Activated CD4-positive, CD25-positive, alpha-beta regulatory T cell (primary cell): Measurements from ENCODE around the gene OR6M1.

Experiments
- DNase-seq, 4 experiments: peaks; one replicate each; lab custom pipeline; 2025; lab: John Stamatoyannopoulos, UW

OR6M1 gene

GRCh38 chr11:123806249-123806648 is at the start of gene OR6M1:
OR6M1 (minus strand) TSS chr11:123806349; CDS start chr11:123806349, 0 bp downstream.
- no peak for DNase-seq

- no peak for DNase-seq
Measured at GRCh38 chr11:123853038-123853437, 46.9 kb upstream of the OR6M1 start.

GRCh38 chr11:123852321-123852720 is 46.2 kb upstream of the OR6M1 start:
- no peak for DNase-seq

- no peak for DNase-seq
Measured at GRCh38 chr11:123851110-123851509, 45.0 kb upstream of the OR6M1 start.

GRCh38 chr11:123841174-123841573 is 35.0 kb upstream of the OR6M1 start:
- DNase-seq: no peak

- DNase-seq: no peak
Measured at GRCh38 chr11:123839131-123839530, 33.0 kb upstream of the OR6M1 start.

GRCh38 chr11:123838659-123839058 is 32.5 kb upstream of the OR6M1 start:
- DNase-seq: no peak

GRCh38 chr11:123838199-123838598 is 32.0 kb upstream of the OR6M1 start:
- no peak for DNase-seq

- DNase-seq: no peak
Measured at GRCh38 chr11:123833095-123833494, 26.9 kb upstream of the OR6M1 start.

- DNase-seq: no peak
Measured at GRCh38 chr11:123829745-123830144, 23.6 kb upstream of the OR6M1 start.

GRCh38 chr11:123822599-123822998 is 16.4 kb upstream of the OR6M1 start:
- no peak for DNase-seq

- DNase-seq: no peak
Measured at GRCh38 chr11:123822032-123822431, 15.9 kb upstream of the OR6M1 start.

- DNase-seq: no peak
Measured at GRCh38 chr11:123815122-123815521, 9.0 kb upstream of the OR6M1 start.

GRCh38 chr11:123801765-123802164 is 4.4 kb downstream of the OR6M1 start:
- no peak for DNase-seq

- DNase-seq: no peak
Measured at GRCh38 chr11:123800036-123800435, 6.1 kb downstream of the OR6M1 start.

- DNase-seq: no peak
Measured at GRCh38 chr11:123799438-123799837, 6.7 kb downstream of the OR6M1 start.

- DNase-seq: no peak
Measured at GRCh38 chr11:123798513-123799252, 7.5 kb downstream of the OR6M1 start.

- no peak for DNase-seq
Measured at GRCh38 chr11:123798079-123798478, 8.1 kb downstream of the OR6M1 start.

GRCh38 chr11:123797541-123797940 is 8.6 kb downstream of the OR6M1 start:
- no peak for DNase-seq

- DNase-seq: no peak
Measured at GRCh38 chr11:123797114-123797513, 9.0 kb downstream of the OR6M1 start.

GRCh38 chr11:123796226-123796625 is 9.9 kb downstream of the OR6M1 start:
- no peak for DNase-seq

- no peak for DNase-seq
Measured at GRCh38 chr11:123783536-123783935, 22.6 kb downstream of the OR6M1 start.

GRCh38 chr11:123778511-123778910 is 27.6 kb downstream of the OR6M1 start:
- DNase-seq: no peak
